GM19193 (cell line): ENCODE measurements around the gene TRAF1.

Experiments used
- POLR2A ChIP-seq: IDR thresholded peaks from 4 replicates; pipeline ENCODE4 v1.6.1; 2011; ENCODE audit not compliant: insufficient read depth, insufficient read length; ENCODE audit errors: extremely low read depth

The TRAF1 gene

GRCh38 chr9:120919843-120920805 is 6.5 kb downstream of the TRAF1 start:
- TF ChIP-seq POLR2A: no peak

DNA sequence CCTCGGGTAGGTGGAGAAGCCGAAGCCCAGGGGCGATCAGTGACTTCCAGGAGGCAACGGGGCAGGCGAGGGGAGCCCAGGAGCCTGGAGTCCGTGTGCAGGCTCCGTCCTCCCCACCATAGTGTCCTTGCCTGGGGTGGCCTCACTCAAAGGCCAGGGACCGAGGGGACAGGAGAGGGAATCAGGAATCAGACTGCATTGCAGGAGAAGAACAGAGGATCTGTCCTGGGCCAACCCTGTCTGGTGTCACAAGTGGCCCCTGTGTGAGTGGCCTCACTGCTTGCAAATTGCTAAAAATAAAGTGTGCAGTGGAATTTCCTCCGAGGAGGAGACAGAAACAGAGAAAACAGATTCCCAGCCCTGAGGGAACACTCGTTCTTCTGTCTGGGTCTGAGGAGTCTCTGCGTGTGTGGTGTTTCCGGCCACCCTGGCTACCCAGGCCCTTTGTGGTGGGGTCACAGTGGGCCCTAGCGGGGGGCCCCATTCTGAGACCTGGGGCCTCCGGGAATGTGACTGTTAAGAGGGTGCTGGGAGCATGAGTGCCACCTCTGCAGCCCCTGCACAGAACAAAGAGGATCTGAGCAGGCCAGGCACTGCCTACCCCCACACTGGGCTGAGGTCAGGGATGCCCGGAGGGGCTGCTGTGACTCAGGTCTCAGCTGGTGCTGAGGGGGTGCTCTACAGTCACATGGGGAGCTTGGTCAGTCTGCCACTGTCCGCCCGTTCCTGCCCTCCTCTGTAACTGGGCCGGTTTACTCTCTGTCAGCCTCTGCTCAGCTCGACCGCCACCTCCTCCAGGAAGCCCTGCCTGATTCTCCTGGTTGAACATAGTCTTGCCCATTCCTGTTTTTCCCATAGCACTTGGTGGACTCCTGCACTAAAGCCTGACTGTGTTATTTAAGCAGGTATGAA is 7.4 kb downstream of the TRAF1 start:
- peak; percentile 41 for TF ChIP-seq POLR2A

- no peak for TF ChIP-seq POLR2A
Observed at GRCh38 chr9:120917929-120918762, 8.4 kb downstream of the TRAF1 start.

DNA sequence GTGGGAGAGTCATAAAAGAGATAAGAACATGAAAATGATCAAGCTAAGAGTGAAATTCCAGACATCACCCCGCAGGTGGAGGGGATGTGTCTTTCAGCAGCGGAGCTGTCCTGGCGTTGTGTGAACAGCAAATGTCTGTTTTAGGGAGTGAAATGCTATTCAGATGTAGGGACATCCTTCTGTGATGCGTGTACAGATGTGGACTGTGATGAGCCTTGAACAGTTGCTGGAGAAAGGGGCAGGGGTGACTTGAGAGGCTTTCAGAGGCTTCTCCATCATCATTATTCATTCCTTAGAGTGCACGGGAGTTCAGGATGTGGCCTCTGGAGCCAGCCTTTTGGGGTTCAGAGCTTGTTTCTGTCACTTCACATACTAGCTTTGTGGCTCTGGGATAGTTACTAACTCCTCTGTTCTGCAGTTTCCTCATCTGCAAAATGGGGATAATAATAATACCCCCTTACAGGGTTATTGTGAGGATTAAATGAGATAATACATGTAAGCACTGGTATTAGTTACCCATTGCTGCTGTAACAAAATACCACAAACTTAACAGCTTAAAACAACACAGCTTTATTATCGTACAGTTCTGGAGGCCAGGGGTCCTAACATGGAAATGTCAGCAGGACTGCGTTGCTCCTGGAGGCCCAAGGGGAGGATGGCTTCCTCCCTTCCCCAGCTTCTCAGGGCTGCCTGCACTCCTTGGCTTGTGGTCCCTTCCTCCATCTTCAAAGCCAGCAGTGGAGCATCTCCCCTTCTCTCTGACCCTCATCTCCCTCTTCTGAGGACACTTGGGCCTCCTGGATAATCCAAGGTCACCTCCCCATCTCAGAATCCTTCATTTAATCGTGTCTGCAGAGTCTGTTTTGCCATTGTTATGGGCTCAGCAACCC is 9.4 kb downstream of the TRAF1 start:
- TF ChIP-seq POLR2A: no peak

- TF ChIP-seq POLR2A: peak; percentile 22
Observed at GRCh38 chr9:120916588-120916987, 10.0 kb downstream of the TRAF1 start.

DNA sequence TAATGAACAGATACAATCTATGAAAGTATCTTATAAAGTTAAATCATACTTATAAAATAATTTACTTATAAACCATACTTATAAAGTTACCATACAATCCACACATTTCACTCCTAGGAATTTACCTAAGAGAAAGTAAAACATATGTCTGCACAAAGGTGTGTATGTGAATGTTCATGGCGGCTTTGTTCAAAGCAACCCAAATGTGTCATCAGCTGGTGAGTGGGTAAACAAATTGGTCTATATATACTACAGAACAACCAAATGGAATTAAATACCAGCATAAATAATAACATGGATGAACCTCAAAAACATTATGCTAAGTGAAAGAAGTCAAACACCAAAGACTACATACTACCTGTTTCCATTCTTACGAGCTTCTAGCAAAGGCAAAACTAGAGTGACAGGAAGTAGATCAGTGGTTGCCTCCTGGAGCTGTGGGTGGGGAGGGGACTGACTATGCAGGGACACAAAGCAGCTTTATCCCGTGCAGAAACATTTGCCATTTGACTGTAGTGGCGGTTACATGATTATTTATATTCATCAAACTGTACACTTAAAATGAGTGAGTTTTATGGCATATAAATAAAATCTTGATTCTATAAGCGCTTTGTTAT is 10.6 kb downstream of the TRAF1 start:
- TF ChIP-seq POLR2A: no peak

GRCh38 chr9:120914953-120915352 is 11.6 kb downstream of the TRAF1 start:
- TF ChIP-seq POLR2A: no peak

GRCh38 chr9:120914396-120914795 is 12.2 kb downstream of the TRAF1 start:
- TF ChIP-seq POLR2A: no peak

DNA sequence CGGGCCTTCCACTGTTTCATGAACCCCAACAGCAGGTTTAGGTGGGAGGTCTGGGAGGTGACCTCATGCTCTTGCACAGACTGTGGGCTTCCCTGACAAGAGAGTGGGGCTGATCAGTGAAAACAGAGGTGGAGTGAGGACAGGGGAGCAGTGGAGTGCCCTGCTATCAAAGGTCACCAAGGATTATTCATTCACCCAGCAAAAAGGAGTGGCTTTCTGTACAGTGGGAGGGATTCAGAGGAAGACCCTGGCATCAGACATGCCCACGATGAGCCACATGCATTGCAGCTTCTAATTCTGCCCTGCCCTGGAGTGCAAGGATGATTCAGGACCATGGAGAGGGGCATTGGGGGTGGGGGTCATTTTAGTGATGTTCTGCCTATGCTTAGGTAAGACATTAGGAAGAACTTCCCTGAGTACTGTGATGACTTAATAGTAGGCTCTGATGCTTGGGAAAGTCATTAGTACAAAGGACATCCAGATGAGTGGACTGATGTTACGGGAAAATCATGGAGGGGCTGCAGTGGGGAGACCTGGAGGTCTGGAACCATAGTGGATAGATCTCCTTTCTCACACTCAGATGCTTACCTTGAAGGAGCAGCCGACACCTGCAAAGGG is 12.8 kb downstream of the TRAF1 start:
- TF ChIP-seq POLR2A: peak; percentile 40

- TF ChIP-seq POLR2A: peak; percentile 6
Observed at GRCh38 chr9:120912958-120913646, 13.5 kb downstream of the TRAF1 start.

- peak; percentile 1 for TF ChIP-seq POLR2A
Observed at GRCh38 chr9:120911295-120911837, 15.2 kb downstream of the TRAF1 start.

DNA sequence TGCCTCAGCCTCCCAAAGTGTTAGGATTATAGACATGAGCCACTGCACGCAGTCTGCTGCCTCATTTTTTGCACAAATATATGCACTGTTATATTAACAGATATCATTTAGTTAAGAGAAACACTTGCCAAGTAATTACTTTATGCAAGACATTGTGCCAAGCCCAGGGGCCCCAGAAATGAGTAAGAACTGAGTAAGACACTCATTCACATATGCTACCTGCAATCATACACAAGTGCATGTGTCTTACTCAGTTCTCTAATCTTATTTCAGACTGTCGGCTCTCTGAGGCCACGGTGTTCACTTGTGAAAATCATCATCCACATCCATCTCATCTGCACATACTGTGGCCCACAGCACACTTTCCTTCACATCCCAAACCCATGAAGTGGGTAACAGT is 16.0 kb downstream of the TRAF1 start:
- no peak for TF ChIP-seq POLR2A
